B cell (primary cell): ENCODE measurements around the gene CCNH. TPM values are rescaled to one million over a fixed set of nuclear protein-coding genes. Genes with fewer than 3 reads are reported as not detected.

Experiments used
- ATAC-seq: fragments of 200-7000 bp; cut with Tn5 transposase; one replicate; pipeline ENCODE4 v1.10.0; 2021; ENCODE audit warnings: low read depth, mild to moderate bottlenecking, moderate number of reproducible peaks, moderate library complexity
- CTCF ChIA-PET: fragments of 350-600 bp; sonication (Branson Sonifier 250); formaldehyde crosslinking; loops from one replicate; lab custom pipeline; 2021; ENCODE audit warnings: antibody characterized with exemption, inconsistent platforms; lab: Charles Lee
- POLR2A ChIA-PET: fragments of 350-600 bp; sonication (Branson Sonifier 250); formaldehyde crosslinking; loops from one replicate; lab custom pipeline; 2021; ENCODE audit warnings: antibody characterized with exemption; lab: Charles Lee
- DNase-seq: peaks from one replicate; pipeline ENCODE4 v3.0.0; 2013
- H2AFZ ChIP-seq: 2 replicates; pipeline ENCODE4 v1.6.1; 2012; ENCODE audit warnings: mild to moderate bottlenecking, low read depth, low read length; ENCODE audit not compliant: insufficient read depth, poor library complexity, severe bottlenecking
- H3K27ac ChIP-seq, 2 donors: 1 replicate in 1 of 2; 2 replicates in 1 of 2; pipeline ENCODE4 v1.5.1; 2012 to 2013; ENCODE audit warnings: low read length in 2 of 2, mild to moderate bottlenecking in 2 of 2, moderate library complexity in 1 of 2
- H3K27me3 ChIP-seq, 4 experiments: fragments of 200-600 bp in 1 of 4; sonication (generic) in 1 of 4; replicated peaks in 1 of 4; 1 replicate in 2 of 4; 2 replicates in 2 of 4; pipeline versions ENCODE4 v1.6.1 to v1.7.0; 2013 to 2016; ENCODE audit warnings: low read length in 3 of 4, mild to moderate bottlenecking in 2 of 4, mixed read lengths in 1 of 4, moderate library complexity in 1 of 4; ENCODE audit not compliant: insufficient read depth in 4 of 4, control insufficient read depth in 3 of 4; ENCODE audit errors: control extremely low read depth in 1 of 4
- H3K36me3 ChIP-seq, 2 experiments: replicated peaks in 1 of 2; 1 replicate in 1 of 2; 2 replicates in 1 of 2; pipeline versions ENCODE4 v1.6.1 to v1.7.1; 2013; ENCODE audit warnings: low read length in 1 of 2; ENCODE audit not compliant: insufficient read depth in 2 of 2, control insufficient read depth in 1 of 2; ENCODE audit errors: control extremely low read depth in 1 of 2, extremely low read depth in 1 of 2
- H3K4me1 ChIP-seq, 2 donors: fragments of 200-600 bp in 1 of 2; sonication (generic) in 1 of 2; 1 replicate in 1 of 2; 2 replicates in 1 of 2; pipeline versions ENCODE4 v1.5.1 to v1.6.1; 2013 to 2017; ENCODE audit warnings: low read length in 2 of 2; ENCODE audit not compliant: control insufficient read depth in 2 of 2, insufficient read depth in 2 of 2
- H3K4me2 ChIP-seq: replicated peaks from 2 replicates; pipeline ENCODE3; 2012; ENCODE audit warnings: mild to moderate bottlenecking, low read depth, low read length; ENCODE audit not compliant: poor library complexity, severe bottlenecking
- H3K4me3 ChIP-seq, 5 experiments: fragments of 200-600 bp in 1 of 5; sonication (generic) in 1 of 5; 1 replicate in 3 of 5; 2 replicates in 2 of 5; pipeline versions ENCODE4 v1.5.1 to v1.7.0; 2011 to 2016; ENCODE audit warnings: low read length in 4 of 5, mild to moderate bottlenecking in 4 of 5, low read depth in 2 of 5, control low read depth in 1 of 5, moderate library complexity in 1 of 5; ENCODE audit not compliant: insufficient read depth in 1 of 5; ENCODE audit errors: control extremely low read depth in 1 of 5, extremely low read depth in 1 of 5
- H3K79me2 ChIP-seq: fragments of 200-600 bp; sonication (generic); one replicate; pipeline ENCODE4 v1.6.0; 2016; ENCODE audit warnings: low read length; ENCODE audit not compliant: control insufficient read depth, insufficient read depth
- H3K9ac ChIP-seq: fragments of 200-600 bp; sonication (generic); 2 replicates; pipeline ENCODE4 v1.6.1; 2017; ENCODE audit warnings: mild to moderate bottlenecking, low read length, moderate library complexity
- H3K9me3 ChIP-seq, 3 donors: one replicate each; pipeline versions ENCODE4 v1.6.1 to v1.7.1; 2013; ENCODE audit warnings: low read length in 2 of 3; ENCODE audit not compliant: control insufficient read depth in 2 of 3, insufficient read depth in 1 of 3; ENCODE audit errors: control extremely low read depth in 1 of 3
- H4K20me1 ChIP-seq: 2 replicates; pipeline ENCODE4 v1.6.0; 2012; ENCODE audit warnings: mild to moderate bottlenecking, low read length; ENCODE audit not compliant: insufficient read depth, control insufficient read depth, poor library complexity, severe bottlenecking
- H3K27ac Mint-ChIP-seq: one replicate; pipeline ENCODE4 v1.8.0; 2021; ENCODE audit warnings: mixed read lengths
- H3K27me3 Mint-ChIP-seq: one replicate; pipeline ENCODE4 v1.8.0; 2021; ENCODE audit warnings: mixed read lengths
- H3K4me1 Mint-ChIP-seq: one replicate; pipeline ENCODE4 v1.8.0; 2021; ENCODE audit warnings: mixed read lengths
- H3K4me3 Mint-ChIP-seq: one replicate; pipeline ENCODE4 v1.8.0; 2021; ENCODE audit warnings: mixed read lengths
- H3K9me3 Mint-ChIP-seq: one replicate; pipeline ENCODE4 v1.8.0; 2022; ENCODE audit warnings: mixed read lengths; ENCODE audit not compliant: insufficient read depth
- EZH2 ChIP-seq: IDR thresholded peaks from 2 replicates; pipeline ENCODE4 v1.6.1; 2012; ENCODE audit warnings: borderline replicate concordance, low read depth, mild to moderate bottlenecking, moderate library complexity, low read length; ENCODE audit not compliant: insufficient read depth, poor library complexity, severe bottlenecking
- WGBS: methylation state at CpG from one replicate; pipeline ENCODE4 v1.1.5; 2013; ENCODE audit warnings: missing lambda C conversion rate; ENCODE audit not compliant: insufficient coverage; 5-methylcytosine and 5-hydroxymethylcytosine counted together
- intact Hi-C: fragments of 100-400 bp; cut with micrococcal nuclease; formaldehyde crosslinking; loops from one replicate; pipeline ENCODE4 v1.10.0; 2022
- polyA plus RNA-seq: library from polyadenylated mRNA; depleted of rRNA; stranded (reverse); fragments of >200 nt; gene quantifications from 2 replicates; pipeline ENCODE4 v1.2.3, GENCODE V29; 2012
- total RNA-seq, 2 donors: library from RNA; stranded (reverse); fragments of 120-200 nt in 1 of 2; gene quantifications; 1 replicate in 1 of 2; 2 replicates in 1 of 2; pipeline versions ENCODE4 v1.2.3 to v1.2.4, GENCODE V29; 2013 to 2022
- TF ChIP-seq, protein P1 (sequence below): fragments of 200-600 bp; IDR thresholded peaks from one replicate; pipeline ENCODE4 v1.8.0; 2022; ENCODE audit warnings: antibody characterized with exemption, mild to moderate bottlenecking

CCNH gene
- total and polyA plus RNA-seq, 2 donors (not counting 1 experiment from before 2014, with no cell fraction given), result 59.2 to 120 TPM

DNA sequence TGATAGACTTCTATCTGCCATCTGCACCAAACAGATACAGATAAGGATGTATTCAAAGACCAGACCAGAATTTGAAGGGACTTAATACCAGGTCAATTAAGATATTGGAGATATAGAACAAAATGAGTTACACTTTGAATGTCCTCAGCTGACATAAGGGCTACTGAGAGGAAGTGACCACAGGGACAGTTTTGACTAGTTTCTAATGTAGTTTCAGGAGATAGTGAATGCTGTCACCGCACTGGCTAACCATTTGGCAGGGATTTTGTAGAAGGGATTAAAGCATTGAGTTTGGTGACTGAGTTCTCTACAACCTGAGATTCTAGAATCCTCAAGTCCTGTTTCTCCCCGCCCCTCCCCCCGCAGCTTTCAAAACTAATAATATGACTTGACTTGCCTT is 22.7 kb downstream of the CCNH start:
- Mint-ChIP-seq H3K4me1 (no peaks in the 10 kb centered on the region), H3K27me3 (no peaks in the 10 kb centered on the region), H3K9me3 (no peaks in the 10 kb centered on the region), H3K27ac (no peak overlapping the region), H3K4me3 (no peak overlapping the region)
- no peaks in the 10 kb centered on the region for H4K20me1 ChIP-seq
- WGBS, result 100% methylated on average over 1 of the region's 3 CpGs
- TF ChIP-seq, protein P1, sequence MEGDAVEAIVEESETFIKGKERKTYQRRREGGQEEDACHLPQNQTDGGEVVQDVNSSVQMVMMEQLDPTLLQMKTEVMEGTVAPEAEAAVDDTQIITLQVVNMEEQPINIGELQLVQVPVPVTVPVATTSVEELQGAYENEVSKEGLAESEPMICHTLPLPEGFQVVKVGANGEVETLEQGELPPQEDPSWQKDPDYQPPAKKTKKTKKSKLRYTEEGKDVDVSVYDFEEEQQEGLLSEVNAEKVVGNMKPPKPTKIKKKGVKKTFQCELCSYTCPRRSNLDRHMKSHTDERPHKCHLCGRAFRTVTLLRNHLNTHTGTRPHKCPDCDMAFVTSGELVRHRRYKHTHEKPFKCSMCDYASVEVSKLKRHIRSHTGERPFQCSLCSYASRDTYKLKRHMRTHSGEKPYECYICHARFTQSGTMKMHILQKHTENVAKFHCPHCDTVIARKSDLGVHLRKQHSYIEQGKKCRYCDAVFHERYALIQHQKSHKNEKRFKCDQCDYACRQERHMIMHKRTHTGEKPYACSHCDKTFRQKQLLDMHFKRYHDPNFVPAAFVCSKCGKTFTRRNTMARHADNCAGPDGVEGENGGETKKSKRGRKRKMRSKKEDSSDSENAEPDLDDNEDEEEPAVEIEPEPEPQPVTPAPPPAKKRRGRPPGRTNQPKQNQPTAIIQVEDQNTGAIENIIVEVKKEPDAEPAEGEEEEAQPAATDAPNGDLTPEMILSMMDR, result no peak
- no peak for TF ChIP-seq EZH2
- no peak for DNase-seq
- H3K9ac ChIP-seq, result no peak overlapping the region
- ATAC-seq, result no peak
- no peaks in the 10 kb centered on the region for H3K27me3 ChIP-seq
- H3K27ac ChIP-seq, result no peak overlapping the region
- ChIA-PET POLR2A (no interaction called here), CTCF (interaction anchor here (2.7 kb wide), 1 partner anchor 10 kb away, joined by 20 read pairs; no protein-coding TSS in a partner anchor)
- H3K36me3 ChIP-seq, result peaks cover 26 to 91% of the 10 kb centered on the region in 2 experiments
- H3K4me3 ChIP-seq, result no peak overlapping the region
- H3K4me1 ChIP-seq, result no peaks in the 10 kb centered on the region
- H3K4me2 ChIP-seq, result no peak overlapping the region
- H3K9me3 ChIP-seq, result no peaks in the 10 kb centered on the region
- intact Hi-C loops, result loop anchor here (5.0 kb wide), 1 partner anchor 43 kb away; no protein-coding TSS in a partner anchor
- H2AFZ ChIP-seq, result no peak overlapping the region
- no peaks in the 10 kb centered on the region for H3K79me2 ChIP-seq

- H3K4me1 Mint-ChIP-seq, result no peaks in the 10 kb centered on the region
- no peak overlapping the region for H3K4me3 Mint-ChIP-seq
Observed at GRCh38 chr5:87389296-87390034, 23.3 kb downstream of the CCNH start.

More at GRCh38 chr5:87389296-87390034, 23.3 kb downstream of the CCNH start:
- Histone ChIP-seq H3K27me3 (no peaks in the 10 kb centered on the region), H3K4me1 (no peaks in the 10 kb centered on the region), H4K20me1 (no peaks in the 10 kb centered on the region), H3K27ac (no peak overlapping the region), H3K4me3 (no peak overlapping the region), H3K79me2 (no peaks in the 10 kb centered on the region), H2AFZ (no peak overlapping the region), H3K4me2 (no peak overlapping the region), H3K9me3 (no peaks in the 10 kb centered on the region), H3K36me3 (peaks cover 27 to 90% of the 10 kb centered on the region in 2 experiments), H3K9ac (no peak overlapping the region)
- H3K9me3 Mint-ChIP-seq, result no peaks in the 10 kb centered on the region
- H3K27ac Mint-ChIP-seq, result no peak overlapping the region
- ATAC-seq (no peak), DNase-seq (no peak)
- no peaks in the 10 kb centered on the region for H3K27me3 Mint-ChIP-seq
- no peak for TF ChIP-seq EZH2
- TF ChIP-seq, protein P1, result no peak
- intact Hi-C loops, result loop anchor here (5.0 kb wide), 1 partner anchor 42 kb away; no protein-coding TSS in a partner anchor
- ChIA-PET CTCF (no interaction called here), POLR2A (no interaction called here)
- 96% methylated on average over 4 of the region's 14 CpGs for WGBS
